Measurements from ENCODE around the gene NRP2. TPM values are rescaled to one million over a fixed set of nuclear protein-coding genes. Genes with fewer than 3 reads are reported as not detected.

NRP2 gene
- total RNA-seq, 1 donor from 2014 or later, result 89.5 TPM

- Mint-ChIP-seq H3K27me3 (ENCODE audit: low read depth) (no peaks in the 10 kb centered on the region), H3K36me3 (peaks cover 21% of the 10 kb centered on the region), H3K9me3 (no peaks in the 10 kb centered on the region), H3K4me3 (no peak overlapping the region), H3K4me1 (peaks cover 31% of the 10 kb centered on the region), H3K27ac (no peak overlapping the region)
- TF ChIP-seq, protein P1, sequence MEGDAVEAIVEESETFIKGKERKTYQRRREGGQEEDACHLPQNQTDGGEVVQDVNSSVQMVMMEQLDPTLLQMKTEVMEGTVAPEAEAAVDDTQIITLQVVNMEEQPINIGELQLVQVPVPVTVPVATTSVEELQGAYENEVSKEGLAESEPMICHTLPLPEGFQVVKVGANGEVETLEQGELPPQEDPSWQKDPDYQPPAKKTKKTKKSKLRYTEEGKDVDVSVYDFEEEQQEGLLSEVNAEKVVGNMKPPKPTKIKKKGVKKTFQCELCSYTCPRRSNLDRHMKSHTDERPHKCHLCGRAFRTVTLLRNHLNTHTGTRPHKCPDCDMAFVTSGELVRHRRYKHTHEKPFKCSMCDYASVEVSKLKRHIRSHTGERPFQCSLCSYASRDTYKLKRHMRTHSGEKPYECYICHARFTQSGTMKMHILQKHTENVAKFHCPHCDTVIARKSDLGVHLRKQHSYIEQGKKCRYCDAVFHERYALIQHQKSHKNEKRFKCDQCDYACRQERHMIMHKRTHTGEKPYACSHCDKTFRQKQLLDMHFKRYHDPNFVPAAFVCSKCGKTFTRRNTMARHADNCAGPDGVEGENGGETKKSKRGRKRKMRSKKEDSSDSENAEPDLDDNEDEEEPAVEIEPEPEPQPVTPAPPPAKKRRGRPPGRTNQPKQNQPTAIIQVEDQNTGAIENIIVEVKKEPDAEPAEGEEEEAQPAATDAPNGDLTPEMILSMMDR (IDR thresholded peaks at IDR 0.05; ENCODE audit: unreplicated experiment), result no peak
- no peak for DNase-seq (ENCODE audit: low spot score in 2 of 2, unreplicated experiment in 2 of 2)
Observed at GRCh38 chr2:205726506-205726905, 44.2 kb downstream of the NRP2 start.

DNA sequence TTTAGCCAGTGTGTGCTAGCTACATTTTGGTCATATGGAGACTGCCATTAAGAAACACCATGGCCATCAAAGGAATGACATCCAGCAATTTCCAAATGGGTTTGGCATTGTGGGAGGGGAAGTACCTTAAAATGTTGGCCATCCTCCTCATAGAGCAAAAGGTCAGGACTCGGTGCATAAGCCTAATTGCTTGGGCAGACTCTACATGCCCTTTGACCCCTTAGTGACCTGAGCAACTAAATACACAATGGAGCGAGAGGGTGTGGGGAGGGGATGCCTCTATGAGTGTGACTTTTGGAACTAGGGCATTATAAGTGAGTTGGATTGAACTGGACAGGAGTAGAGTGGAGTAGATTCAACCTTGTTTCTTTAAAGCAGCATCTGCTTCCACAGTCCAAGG is 44.9 kb downstream of the NRP2 start:
- no peak for DNase-seq (ENCODE audit: low spot score in 2 of 2, unreplicated experiment in 2 of 2)
- Mint-ChIP-seq H3K27ac (no peak overlapping the region), H3K27me3 (ENCODE audit: low read depth) (no peaks in the 10 kb centered on the region), H3K36me3 (peaks cover 21% of the 10 kb centered on the region), H3K9me3 (no peaks in the 10 kb centered on the region), H3K4me1 (peaks cover 26% of the 10 kb centered on the region), H3K4me3 (no peak overlapping the region)
- TF ChIP-seq, protein P1 (IDR thresholded peaks at IDR 0.05; ENCODE audit: unreplicated experiment), result no peak

DNA sequence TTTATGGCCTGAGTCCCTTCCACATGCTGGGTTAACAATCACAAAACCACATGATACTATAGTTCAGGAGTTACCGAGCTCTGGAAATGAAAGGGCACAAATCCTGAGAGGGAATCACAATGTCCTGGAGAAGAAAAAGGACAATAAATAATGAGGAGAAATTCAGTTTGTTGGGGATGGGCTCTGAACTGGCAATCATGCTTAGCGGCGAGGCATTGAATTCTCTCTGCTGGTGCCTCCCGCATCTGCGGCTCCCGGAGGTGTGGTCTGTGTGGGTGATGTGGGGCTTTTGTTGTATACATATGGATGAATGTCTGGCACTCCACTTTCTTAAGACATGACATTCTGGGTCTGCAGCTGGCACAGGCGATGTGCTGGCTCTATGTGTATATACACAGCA is 46.1 kb downstream of the NRP2 start:
- Mint-ChIP-seq H3K9me3 (no peaks in the 10 kb centered on the region), H3K27ac (no peak overlapping the region), H3K27me3 (ENCODE audit: low read depth) (no peaks in the 10 kb centered on the region), H3K36me3 (peaks cover 23% of the 10 kb centered on the region), H3K4me3 (no peak overlapping the region), H3K4me1 (peaks cover 28% of the 10 kb centered on the region)
- TF ChIP-seq, protein P1 (IDR thresholded peaks at IDR 0.05; ENCODE audit: unreplicated experiment), result no peak
- no peak for DNase-seq (ENCODE audit: low spot score in 2 of 2, unreplicated experiment in 2 of 2)

GRCh38 chr2:205730191-205730590 is 47.9 kb downstream of the NRP2 start:
- H3K27me3 Mint-ChIP-seq (ENCODE audit: low read depth), result no peaks in the 10 kb centered on the region
- peaks cover 20% of the 10 kb centered on the region for H3K36me3 Mint-ChIP-seq
- H3K9me3 Mint-ChIP-seq, result no peaks in the 10 kb centered on the region
- TF ChIP-seq, protein P1 (IDR thresholded peaks at IDR 0.05; ENCODE audit: unreplicated experiment), result no peak
- no peak overlapping the region for H3K4me3 Mint-ChIP-seq
- peak in 1 of 2 experiments; percentile 55 for DNase-seq (ENCODE audit: low spot score in 2 of 2, unreplicated experiment in 2 of 2)
- H3K27ac Mint-ChIP-seq, result peak overlapping the region; percentile 84
- H3K4me1 Mint-ChIP-seq, result peaks cover 46% of the 10 kb centered on the region

DNA sequence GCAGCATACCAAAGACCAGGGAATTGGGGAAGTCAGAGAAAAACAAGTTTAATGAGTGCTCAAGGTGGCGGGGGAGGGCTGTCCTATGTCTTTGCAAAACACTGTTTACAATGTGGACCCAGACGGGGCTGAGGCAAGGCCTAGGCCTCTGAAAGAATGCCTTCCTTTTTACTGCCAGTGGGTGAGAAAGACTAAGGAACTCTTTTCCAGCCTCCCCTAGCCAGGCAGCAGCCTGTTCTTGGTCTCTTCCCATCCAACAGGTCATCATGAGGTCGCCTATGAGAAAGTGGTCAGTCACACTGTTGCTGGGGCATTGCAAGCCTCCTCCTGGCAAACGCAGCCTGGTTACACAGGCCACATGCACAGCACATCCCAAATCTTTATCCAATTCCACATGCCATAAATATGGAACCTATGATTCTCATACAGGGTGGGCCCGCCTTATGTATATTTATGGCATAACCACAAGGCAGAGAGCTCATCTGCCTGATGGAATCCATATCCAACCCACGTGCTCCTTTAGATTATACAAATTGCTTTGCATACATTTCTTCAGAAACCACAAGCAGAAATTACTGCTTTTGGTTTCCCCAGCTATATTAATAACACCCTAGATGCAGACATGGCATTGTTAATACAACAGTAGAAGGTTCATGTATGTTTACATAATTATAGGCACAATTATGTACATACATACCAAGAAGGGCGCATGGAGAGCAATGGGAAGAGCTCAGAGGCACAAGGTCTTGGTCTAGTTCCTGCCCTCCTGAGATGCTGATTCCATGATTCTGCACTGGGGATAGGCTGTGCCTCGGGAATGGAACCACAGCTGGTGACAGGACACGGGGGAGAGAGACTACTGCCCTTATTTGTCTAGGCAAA is 48.6 kb downstream of the NRP2 start:
- Mint-ChIP-seq H3K36me3 (peaks cover 20% of the 10 kb centered on the region), H3K9me3 (no peaks in the 10 kb centered on the region), H3K4me3 (no peak overlapping the region), H3K27me3 (ENCODE audit: low read depth) (no peaks in the 10 kb centered on the region), H3K27ac (peak overlapping the region; percentile 84), H3K4me1 (peaks cover 46% of the 10 kb centered on the region)
- TF ChIP-seq, protein P1 (IDR thresholded peaks at IDR 0.05; ENCODE audit: unreplicated experiment), result no peak
- no peak for DNase-seq (ENCODE audit: low spot score in 2 of 2, unreplicated experiment in 2 of 2)
